Measurements from ENCODE around the gene DYRK2.

DYRK2 gene

DNA sequence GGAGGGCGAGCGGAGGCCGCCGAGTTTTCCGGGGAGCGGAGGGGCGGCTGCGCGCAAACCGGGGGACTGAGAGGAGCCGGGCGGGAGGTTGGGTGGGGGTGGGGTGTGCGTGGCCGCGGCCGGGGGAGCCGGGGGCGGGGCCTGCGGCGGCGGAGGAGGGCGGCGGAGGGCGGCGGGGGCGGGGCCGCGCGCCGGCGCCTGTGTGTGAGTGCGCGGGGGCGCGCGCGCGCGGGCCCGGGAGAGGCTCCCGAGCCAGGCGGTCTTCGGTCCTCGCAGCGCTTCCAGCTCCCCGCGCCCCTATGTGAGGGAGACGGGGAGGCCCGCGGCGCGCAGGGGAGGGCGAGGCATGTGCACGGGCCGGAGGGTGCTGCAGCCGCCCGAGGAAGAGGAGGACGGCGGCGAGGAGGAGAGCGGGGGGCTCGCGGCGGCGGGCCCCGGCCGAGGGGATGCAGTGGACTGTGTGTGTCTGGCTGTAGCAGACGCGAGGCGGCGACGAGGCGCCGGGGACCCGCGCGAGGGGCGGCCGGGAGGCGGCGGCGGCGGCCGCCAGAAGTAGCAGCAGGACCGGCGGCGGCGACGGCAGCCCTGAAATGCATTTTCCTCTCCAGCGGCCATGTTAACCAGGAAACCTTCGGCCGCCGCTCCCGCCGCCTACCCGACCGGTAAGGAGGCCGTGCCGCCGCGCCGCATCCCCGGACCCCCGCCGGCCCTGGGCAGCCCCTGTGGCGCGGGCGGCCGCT is at the start of gene DYRK2:
Gene DYRK2, plus strand, starts transcription at position 225 of the 740 bp plus-strand sequence. Its CDS starts 389 bp downstream, at position 614.
- no peak for DNase-seq (ENCODE audit: extremely low read depth, low read depth)
- TF ChIP-seq, protein P1, sequence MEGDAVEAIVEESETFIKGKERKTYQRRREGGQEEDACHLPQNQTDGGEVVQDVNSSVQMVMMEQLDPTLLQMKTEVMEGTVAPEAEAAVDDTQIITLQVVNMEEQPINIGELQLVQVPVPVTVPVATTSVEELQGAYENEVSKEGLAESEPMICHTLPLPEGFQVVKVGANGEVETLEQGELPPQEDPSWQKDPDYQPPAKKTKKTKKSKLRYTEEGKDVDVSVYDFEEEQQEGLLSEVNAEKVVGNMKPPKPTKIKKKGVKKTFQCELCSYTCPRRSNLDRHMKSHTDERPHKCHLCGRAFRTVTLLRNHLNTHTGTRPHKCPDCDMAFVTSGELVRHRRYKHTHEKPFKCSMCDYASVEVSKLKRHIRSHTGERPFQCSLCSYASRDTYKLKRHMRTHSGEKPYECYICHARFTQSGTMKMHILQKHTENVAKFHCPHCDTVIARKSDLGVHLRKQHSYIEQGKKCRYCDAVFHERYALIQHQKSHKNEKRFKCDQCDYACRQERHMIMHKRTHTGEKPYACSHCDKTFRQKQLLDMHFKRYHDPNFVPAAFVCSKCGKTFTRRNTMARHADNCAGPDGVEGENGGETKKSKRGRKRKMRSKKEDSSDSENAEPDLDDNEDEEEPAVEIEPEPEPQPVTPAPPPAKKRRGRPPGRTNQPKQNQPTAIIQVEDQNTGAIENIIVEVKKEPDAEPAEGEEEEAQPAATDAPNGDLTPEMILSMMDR (IDR thresholded peaks at IDR 0.05; ENCODE audit: low read depth, low read length, missing control alignments) = no peak

DNA sequence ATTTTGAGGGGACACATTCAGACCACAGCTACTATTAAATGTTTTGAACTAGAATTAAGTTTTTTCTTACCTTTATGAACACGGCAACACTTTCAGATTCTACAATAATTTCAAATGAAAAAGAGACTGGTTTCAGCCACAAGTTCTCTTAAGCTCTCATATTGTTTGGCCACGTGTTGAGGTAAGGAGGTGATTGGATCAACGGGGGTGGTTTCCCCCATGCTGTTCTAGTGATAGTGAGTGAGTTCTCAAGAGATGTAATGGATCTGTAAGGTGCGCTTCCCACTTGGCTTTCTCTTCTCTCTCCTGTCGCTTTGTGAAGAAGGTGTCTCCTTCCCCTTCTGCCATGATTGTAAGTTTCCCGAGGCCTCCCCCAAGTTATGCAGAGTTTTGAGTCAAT is 48.9 kb upstream of the DYRK2 start:
- DNase-seq (ENCODE audit: extremely low read depth, low read depth) = no peak
- TF ChIP-seq, protein P1 (IDR thresholded peaks at IDR 0.05; ENCODE audit: low read depth, low read length, missing control alignments) = no peak

More for the DNA sequence above, at the start of gene DYRK2:
- peak within 1 kb of the TSS; percentile 83 for H3K4me3 ChIP-seq (replicated peaks; ENCODE audit: low read depth, low read length)

DNA sequence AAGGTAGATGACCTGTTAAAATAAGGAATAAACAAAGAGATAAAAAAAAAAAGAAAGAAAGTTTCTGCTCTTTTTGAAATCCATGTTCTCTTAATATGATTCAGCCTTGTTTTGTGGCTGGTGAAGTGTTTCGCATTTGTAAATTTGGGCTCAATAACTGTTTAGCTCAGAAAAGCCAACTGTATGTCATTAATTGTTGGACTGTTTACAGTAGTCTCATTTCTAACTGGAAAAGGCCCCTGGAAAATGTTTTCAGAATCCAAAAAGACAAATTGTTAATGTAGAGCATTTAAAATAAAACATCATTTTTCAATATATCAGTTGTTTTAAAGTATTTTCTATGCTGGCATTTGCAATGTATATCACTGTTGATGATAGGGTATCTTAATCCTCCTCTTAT is 47.4 kb upstream of the DYRK2 start:
- H3K4me3 ChIP-seq (replicated peaks; ENCODE audit: low read depth, low read length) = no peak overlapping the region
- TF ChIP-seq, protein P1 (IDR thresholded peaks at IDR 0.05; ENCODE audit: low read depth, low read length, missing control alignments) = no peak
- DNase-seq (ENCODE audit: extremely low read depth, low read depth) = no peak

More for the DNA sequence above, 48.9 kb upstream of the DYRK2 start:
- no peak overlapping the region for H3K4me3 ChIP-seq (replicated peaks; ENCODE audit: low read depth, low read length)

DNA sequence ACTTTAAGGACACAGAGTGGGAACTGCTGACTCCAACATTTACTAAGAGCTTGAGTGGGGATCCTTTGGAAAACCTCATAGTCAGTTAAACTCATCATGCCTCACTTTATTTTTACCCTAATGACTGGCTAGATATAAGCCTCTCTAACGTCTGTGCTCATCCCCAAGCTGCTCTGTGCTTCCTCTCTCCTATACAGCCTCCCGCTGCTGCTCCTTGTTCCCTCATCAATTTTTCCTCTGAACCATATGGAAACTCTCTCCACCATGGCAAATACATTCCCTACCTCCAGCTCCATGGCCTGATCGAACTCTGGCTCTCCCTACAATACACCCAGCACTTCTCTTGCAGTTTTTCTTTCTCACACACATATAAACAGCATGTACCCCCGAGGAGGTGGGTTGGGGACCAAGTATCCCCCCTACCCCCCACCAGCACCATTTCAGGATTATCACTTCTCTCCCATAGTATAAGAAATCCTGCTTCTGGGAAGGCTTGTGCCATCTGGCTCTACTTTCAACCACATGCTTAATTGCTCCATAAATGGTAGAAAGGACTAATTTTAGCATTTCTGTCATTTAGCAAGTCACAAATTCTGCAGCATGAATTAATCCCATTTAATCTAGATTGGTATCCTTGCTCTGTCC is 39.2 kb upstream of the DYRK2 start:
- no peak for DNase-seq (ENCODE audit: extremely low read depth, low read depth)
- H3K4me3 ChIP-seq (replicated peaks; ENCODE audit: low read depth, low read length) = no peak overlapping the region
- TF ChIP-seq, protein P1 (IDR thresholded peaks at IDR 0.05; ENCODE audit: low read depth, low read length, missing control alignments) = no peak

DNA sequence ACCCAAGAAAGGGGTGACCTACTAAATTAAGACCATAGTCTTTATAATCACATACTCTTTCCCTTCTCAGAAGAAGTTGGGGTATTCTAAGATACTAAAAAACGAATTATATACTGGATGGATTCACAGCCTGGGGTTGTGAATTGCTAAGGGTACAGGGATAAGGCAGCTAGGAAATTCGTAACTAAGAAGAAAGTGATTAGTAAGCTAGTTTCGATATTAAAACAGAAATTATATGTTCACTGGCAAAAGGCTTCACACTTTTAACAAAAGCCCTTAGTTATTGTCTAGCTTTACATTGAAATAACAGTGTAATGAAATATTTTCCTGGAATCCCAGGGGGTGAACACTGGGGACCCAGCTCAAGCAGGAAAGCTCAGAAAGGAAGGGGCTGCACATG is 35.5 kb upstream of the DYRK2 start:
- TF ChIP-seq, protein P1 (IDR thresholded peaks at IDR 0.05; ENCODE audit: low read depth, low read length, missing control alignments) = no peak
- H3K4me3 ChIP-seq (replicated peaks; ENCODE audit: low read depth, low read length) = no peak overlapping the region
- DNase-seq (ENCODE audit: extremely low read depth, low read depth) = no peak

DNA sequence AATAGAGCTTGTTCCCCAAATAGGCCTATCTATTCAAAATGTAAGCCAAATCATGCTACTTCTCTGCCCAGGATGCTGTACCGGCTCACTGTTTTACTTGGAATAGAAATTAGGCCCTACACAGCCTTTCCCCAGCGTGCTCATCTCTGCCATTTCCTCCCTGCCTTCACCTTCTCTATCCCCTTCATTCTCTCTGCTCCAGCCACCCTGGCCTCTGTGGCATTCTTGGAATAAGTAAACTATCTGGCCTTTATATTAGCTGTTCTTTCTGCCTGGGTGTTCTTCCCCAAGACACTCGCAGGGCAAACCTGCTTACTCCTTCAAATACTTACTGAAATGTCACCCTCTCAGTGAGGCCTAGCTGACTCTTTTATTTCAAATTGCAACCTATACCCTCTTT is 30.9 kb upstream of the DYRK2 start:
- H3K4me3 ChIP-seq (replicated peaks; ENCODE audit: low read depth, low read length) = no peak overlapping the region
- no peak for DNase-seq (ENCODE audit: extremely low read depth, low read depth)
- TF ChIP-seq, protein P1 (IDR thresholded peaks at IDR 0.05; ENCODE audit: low read depth, low read length, missing control alignments) = no peak

Data from HFF-Myc (cell line).